WI38 (cell line): Measurements from ENCODE around the gene FAM117B.

Source experiments
- H3K4me3 ChIP-seq: 2 replicates; pipeline ENCODE4 v1.5.1; 2011; ENCODE audit warnings: low read depth, mild to moderate bottlenecking, control low read depth, low read length
- TF ChIP-seq, protein P1 (sequence below): IDR thresholded peaks from 2 replicates; pipeline ENCODE4 v1.5.1; 2012; ENCODE audit warnings: low read depth, mild to moderate bottlenecking, control low read depth, low read length

FAM117B gene

DNA sequence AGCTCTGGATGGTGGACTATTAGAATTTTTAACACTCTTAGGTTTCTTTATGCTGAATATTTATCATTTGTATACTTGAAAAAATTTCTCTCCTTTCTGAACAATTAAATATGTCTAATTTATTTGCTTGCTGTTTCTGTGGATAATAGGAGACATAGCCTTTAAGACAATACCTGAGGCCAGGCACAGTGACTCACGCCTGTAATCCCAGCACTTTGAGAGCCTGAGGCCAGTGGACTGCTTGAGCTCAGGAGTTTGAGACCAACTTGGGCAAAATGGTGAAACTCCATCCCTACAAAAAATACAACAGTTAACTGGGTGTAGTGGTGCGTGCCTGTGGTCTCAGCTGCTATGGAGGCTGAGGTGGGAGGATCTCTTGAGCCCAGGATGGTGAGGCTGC is 54.7 kb downstream of the FAM117B start:
- H3K4me3 ChIP-seq = no peak overlapping the region
- TF ChIP-seq, protein P1, sequence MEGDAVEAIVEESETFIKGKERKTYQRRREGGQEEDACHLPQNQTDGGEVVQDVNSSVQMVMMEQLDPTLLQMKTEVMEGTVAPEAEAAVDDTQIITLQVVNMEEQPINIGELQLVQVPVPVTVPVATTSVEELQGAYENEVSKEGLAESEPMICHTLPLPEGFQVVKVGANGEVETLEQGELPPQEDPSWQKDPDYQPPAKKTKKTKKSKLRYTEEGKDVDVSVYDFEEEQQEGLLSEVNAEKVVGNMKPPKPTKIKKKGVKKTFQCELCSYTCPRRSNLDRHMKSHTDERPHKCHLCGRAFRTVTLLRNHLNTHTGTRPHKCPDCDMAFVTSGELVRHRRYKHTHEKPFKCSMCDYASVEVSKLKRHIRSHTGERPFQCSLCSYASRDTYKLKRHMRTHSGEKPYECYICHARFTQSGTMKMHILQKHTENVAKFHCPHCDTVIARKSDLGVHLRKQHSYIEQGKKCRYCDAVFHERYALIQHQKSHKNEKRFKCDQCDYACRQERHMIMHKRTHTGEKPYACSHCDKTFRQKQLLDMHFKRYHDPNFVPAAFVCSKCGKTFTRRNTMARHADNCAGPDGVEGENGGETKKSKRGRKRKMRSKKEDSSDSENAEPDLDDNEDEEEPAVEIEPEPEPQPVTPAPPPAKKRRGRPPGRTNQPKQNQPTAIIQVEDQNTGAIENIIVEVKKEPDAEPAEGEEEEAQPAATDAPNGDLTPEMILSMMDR = no peak; the same call in 1 of the 2 replicates

DNA sequence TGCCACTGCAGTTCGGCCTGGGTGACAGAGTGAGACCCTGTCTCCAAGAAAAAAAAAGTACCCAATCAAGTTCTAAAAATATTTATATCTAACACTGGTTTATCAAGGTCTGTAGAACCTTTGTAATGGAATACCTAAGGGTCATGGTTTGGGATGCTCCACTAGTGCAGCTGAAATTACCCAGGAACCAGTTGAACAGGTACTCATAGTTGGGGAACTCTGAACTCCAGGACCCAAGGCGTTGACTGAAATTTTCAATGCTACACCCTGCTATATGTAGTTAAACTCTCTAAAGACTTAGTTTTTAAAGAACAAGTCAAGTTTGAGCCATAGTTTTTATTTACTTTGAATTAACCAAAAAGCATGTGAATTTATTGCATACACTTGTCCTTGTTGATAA is 55.1 kb downstream of the FAM117B start:
- H3K4me3 ChIP-seq = no peak overlapping the region
- TF ChIP-seq, protein P1 = no peak

DNA sequence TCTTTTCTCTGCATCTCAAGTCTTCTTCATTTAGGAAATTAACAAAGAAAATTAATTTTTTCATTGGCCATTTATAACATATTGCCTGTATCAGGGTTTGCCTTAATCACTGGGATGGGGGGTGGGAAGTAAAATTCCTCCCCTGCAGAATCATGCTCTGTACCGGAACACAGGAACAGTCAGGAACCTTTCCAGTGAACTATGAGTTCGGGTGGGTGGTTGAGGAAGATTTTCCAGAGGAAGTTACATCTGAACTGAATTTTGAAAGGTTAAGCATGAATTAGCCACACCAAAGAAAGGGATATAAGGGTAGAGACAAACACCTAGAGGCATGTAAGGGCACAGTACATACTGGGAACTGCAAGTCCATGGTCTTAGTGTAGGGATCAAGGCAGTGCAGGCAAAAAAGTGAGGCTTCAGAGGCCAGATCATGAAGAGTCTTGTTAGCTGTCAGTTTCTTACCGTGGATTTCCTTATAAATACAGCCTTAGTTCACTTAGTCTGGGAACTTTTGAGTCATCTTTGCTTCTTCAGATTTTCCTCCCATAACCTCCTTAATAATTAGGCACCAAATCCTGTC is 55.6 kb downstream of the FAM117B start:
- no peak overlapping the region for H3K4me3 ChIP-seq
- TF ChIP-seq, protein P1 = no peak

DNA sequence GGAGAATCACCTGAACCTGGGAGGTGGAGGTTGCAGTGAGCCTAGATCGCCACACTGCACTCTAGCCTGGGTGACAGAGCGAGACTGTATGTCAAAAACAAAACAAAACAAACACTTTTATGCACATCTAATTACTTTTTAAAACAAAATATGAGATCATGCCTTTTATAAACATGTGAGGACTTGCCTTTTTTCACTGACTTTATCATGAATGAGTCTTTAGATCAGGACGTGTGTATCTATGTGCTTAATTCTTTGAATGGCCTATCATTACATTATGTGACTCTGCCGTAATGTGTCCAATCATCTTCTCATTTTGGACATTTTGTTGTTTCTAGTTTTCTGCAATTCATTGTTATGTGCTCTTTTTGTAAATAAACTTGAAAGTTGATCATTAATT is 58.7 kb downstream of the FAM117B start:
- H3K4me3 ChIP-seq = no peak overlapping the region
- TF ChIP-seq, protein P1 = no peak

DNA sequence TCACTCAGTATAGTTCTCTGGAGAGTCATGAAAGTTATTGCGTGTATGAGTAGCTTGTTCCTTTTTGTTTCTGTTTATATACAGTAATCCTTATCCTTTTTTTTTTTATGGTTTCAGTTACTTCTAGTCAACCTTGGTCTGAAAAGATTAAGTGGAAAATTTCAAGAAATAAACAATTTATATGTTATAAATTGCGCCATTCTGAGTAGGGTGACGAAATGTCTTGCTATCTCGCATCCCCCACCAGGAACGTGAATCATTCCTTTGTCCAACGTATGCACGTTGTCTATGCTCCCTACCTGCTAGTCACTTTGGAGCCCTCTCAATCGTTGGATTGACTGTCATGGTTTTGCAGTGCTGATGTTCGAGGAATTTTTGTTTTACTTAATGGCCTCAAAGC is 60.4 kb downstream of the FAM117B start:
- H3K4me3 ChIP-seq = no peak overlapping the region
- TF ChIP-seq, protein P1 = no peak

DNA sequence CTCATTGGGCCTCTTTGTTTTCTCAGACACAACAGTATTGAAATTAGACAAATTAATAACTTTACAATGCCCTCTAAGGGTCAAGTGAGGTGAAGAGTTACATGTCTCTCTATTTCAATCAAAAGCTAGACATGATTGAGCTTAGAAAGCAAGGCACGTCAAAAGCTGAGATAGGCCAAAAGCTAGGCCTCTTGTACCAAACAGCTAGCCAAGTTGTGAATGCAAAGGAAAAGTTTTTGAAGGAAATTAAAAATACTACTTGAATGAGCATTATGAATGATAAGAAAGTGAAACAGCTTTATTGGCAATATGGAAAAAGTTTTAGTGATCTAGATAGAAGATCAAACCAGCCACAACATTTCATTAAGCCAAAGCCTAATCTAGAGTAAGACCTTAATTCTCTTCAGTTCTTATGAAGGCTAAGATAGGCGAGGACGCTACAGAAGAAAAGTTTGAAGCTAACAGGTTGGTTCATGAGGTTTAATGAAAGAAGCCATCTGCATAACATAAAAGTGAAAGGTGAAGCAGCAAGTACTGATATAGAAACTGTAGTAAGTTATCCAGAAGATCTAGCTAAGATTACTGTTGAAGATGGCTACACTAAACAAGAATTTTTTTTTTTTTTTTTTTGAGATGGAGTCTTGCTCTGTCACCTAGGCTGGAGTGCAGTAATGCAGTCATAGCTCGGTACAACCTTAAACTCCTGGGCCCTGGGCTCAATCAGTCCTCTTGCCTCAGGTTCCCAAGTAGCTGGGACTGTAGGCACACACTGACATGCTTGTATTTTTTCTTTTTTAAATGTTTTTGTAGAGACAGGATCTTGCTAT is 65.5 kb downstream of the FAM117B start:
- TF ChIP-seq, protein P1 = no peak
- H3K4me3 ChIP-seq = no peak overlapping the region

- TF ChIP-seq, protein P1 = no peak
- no peak overlapping the region for H3K4me3 ChIP-seq
Observed at GRCh38 chr2:202703091-202703490, 68.3 kb downstream of the FAM117B start.
